ENCODE measurements around the gene CFAP410. TPM values are rescaled to one million over a fixed set of nuclear protein-coding genes. Genes with fewer than 3 reads are reported as not detected.

CFAP410 gene
- total RNA-seq, 4 donors from 2014 or later = 23.8 to 44.8 (median 26.0) TPM

- H3K4me3 ChIP-seq = no peak overlapping the region
- TF ChIP-seq, protein P1, sequence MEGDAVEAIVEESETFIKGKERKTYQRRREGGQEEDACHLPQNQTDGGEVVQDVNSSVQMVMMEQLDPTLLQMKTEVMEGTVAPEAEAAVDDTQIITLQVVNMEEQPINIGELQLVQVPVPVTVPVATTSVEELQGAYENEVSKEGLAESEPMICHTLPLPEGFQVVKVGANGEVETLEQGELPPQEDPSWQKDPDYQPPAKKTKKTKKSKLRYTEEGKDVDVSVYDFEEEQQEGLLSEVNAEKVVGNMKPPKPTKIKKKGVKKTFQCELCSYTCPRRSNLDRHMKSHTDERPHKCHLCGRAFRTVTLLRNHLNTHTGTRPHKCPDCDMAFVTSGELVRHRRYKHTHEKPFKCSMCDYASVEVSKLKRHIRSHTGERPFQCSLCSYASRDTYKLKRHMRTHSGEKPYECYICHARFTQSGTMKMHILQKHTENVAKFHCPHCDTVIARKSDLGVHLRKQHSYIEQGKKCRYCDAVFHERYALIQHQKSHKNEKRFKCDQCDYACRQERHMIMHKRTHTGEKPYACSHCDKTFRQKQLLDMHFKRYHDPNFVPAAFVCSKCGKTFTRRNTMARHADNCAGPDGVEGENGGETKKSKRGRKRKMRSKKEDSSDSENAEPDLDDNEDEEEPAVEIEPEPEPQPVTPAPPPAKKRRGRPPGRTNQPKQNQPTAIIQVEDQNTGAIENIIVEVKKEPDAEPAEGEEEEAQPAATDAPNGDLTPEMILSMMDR (IDR thresholded peaks at IDR 0.05) = no peak
- no peak for TF ChIP-seq POLR2A (IDR thresholded peaks at IDR 0.05)
- no peak for DNase-seq
- no peaks in the 10 kb centered on the region for H3K9me3 ChIP-seq
- intact Hi-C loops (cut with DNase I; ENCODE audit: low total_unique reads) = no loop called here
- no peak overlapping the region for H3K27ac ChIP-seq
- H3K4me1 ChIP-seq = no peaks in the 10 kb centered on the region
- H3K27me3 ChIP-seq = no peaks in the 10 kb centered on the region
- no peaks in the 10 kb centered on the region for H3K36me3 ChIP-seq
Measured at GRCh38 chr21:44377201-44377921, 38.2 kb upstream of the CFAP410 start.

DNA sequence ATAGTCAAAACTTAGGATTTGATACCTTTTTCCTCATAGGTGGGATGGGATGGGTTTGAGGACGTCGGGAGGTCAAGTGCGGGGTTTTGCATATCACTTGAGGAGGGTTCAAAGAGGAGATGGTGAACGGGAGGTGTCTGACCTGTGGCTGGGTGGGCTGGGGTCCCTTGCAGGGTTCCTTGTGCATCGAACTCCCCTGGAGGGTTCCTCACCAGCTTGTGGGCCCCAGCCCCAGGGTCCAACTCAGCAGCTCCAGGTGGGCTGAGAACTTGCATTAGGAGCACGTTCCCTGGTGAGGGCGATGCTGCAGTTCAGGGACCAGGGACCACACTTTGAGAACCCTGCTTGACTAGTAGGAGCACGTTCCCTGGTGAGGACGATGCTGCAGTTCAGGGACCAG lies 37.4 kb upstream of the CFAP410 start:
- H3K27ac ChIP-seq = no peak overlapping the region
- no peaks in the 10 kb centered on the region for H3K9me3 ChIP-seq
- no peaks in the 10 kb centered on the region for H3K36me3 ChIP-seq
- H3K4me3 ChIP-seq = no peak overlapping the region
- no peak for TF ChIP-seq POLR2A (IDR thresholded peaks at IDR 0.05)
- TF ChIP-seq, protein P1 (IDR thresholded peaks at IDR 0.05) = no peak
- no peaks in the 10 kb centered on the region for H3K27me3 ChIP-seq
- intact Hi-C loops (cut with DNase I; ENCODE audit: low total_unique reads) = no loop called here
- DNase-seq = no peak
- H3K4me1 ChIP-seq = no peaks in the 10 kb centered on the region

GRCh38 chr21:44375761-44376241 lies 36.6 kb upstream of the CFAP410 start:
- no peaks in the 10 kb centered on the region for H3K9me3 ChIP-seq
- DNase-seq = no peak
- H3K27ac ChIP-seq = no peak overlapping the region
- TF ChIP-seq, protein P1 (IDR thresholded peaks at IDR 0.05) = no peak
- TF ChIP-seq POLR2A (IDR thresholded peaks at IDR 0.05) = no peak
- no peaks in the 10 kb centered on the region for H3K36me3 ChIP-seq
- H3K4me3 ChIP-seq = no peak overlapping the region
- H3K27me3 ChIP-seq = no peaks in the 10 kb centered on the region
- no peaks in the 10 kb centered on the region for H3K4me1 ChIP-seq
- intact Hi-C loops (cut with DNase I; ENCODE audit: low total_unique reads) = no loop called here

- no peak for DNase-seq
- Histone ChIP-seq H3K36me3 (no peaks in the 10 kb centered on the region), H3K27me3 (peaks cover 0 to 4% of the 10 kb centered on the region in 2 donors)
Measured at GRCh38 chr21:44375281-44375651, 36.1 kb upstream of the CFAP410 start.

More at GRCh38 chr21:44375281-44375651, 36.1 kb upstream of the CFAP410 start:
- Histone ChIP-seq H3K4me1 (no peaks in the 10 kb centered on the region), H3K4me3 (no peak overlapping the region), H3K9me3 (no peaks in the 10 kb centered on the region), H3K27ac (no peak overlapping the region)
- TF ChIP-seq, protein P1 (IDR thresholded peaks at IDR 0.05) = no peak
- no peak for TF ChIP-seq POLR2A (IDR thresholded peaks at IDR 0.05)
- intact Hi-C loops (cut with DNase I; ENCODE audit: low total_unique reads) = no loop called here

All from uterus (tissue), 4 donors.